K562 treated with DMSO at 1 percent for 48 hours (cell line): ENCODE results near the gene KCNK13. TPM values are rescaled to one million over a fixed set of nuclear protein-coding genes. Genes with fewer than 3 reads are reported as not detected.

Source experiments
- total RNA-seq: library from RNA; unstranded; fragments of 300-600 nt; gene quantifications from 2 replicates; pipeline ENCODE4 v1.2.3, GENCODE V29; 2022; ENCODE audit warnings: low replicate concordance; ENCODE audit errors: extremely low read depth

The KCNK13 gene
- not detected in 2 replicates for total RNA-seq

DNA sequence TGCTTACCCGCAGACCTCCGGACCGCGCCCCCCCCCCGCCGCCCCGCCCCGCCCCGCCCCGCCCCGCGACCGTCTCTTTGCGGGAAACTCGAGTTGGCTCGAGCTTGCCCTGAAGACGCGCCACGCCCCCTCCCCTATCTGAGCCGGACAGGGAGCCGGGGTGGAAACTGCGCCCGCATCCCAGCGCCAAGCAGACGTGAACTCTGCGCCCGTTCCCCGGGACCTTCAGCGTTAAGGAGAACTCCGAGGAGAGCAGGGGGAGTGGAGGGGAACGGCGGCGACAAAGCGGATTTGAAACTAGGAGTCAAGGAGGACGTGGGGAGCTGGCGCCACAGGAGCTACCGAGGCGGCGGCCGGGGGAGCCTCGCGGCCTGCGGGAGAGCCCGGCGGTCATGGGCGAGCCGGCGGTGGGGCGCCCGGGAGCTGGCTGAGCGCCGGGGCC, at the start of gene KCNK13:
KCNK13 (plus strand) TSS at position 310 of the 442 bp plus-strand sequence. CDS start 212 bp downstream, outside the sequence.

Other genes with a start within 250 kb of the KCNK13 start
- not detected in 2 replicates for gene EFCAB11, start 107.3 kb upstream of the KCNK13 start, total RNA-seq
- gene TDP1, start 106.1 kb upstream of the KCNK13 start, total RNA-seq, result not detected in 2 replicates
- gene PSMC1, start 194.6 kb downstream of the KCNK13 start, total RNA-seq, result not detected in 2 replicates